SU-DHL-6 (cell line): ENCODE data around the gene SKAP2.

Experiments used
- CTCF ChIP-seq: fragments of 200-600 bp; sonication (generic); IDR thresholded peaks from one replicate; pipeline ENCODE4 v1.5.1; 2017; ENCODE audit warnings: antibody characterized with exemption, mild to moderate bottlenecking, low read length, moderate library complexity; ENCODE audit not compliant: insufficient read depth, poor library complexity, severe bottlenecking
- EZH2phosphoT487 ChIP-seq: fragments of 200-600 bp; sonication (generic), shearing (Covaris generic); conservative IDR thresholded peaks from 2 replicates; pipeline ENCODE4 v1.6.1; 2018; ENCODE audit warnings: mild to moderate bottlenecking, antibody characterized with exemption, low read length, moderate library complexity, mixed read lengths

- TF ChIP-seq CTCF = no peak
- TF ChIP-seq EZH2phosphoT487 = no peak
Observed at GRCh38 chr7:26662646-26663045, 201.7 kb downstream of the SKAP2 start.
